GM23338 (cell line): ENCODE results near the gene FBLN1. TPM values are rescaled to one million over a fixed set of nuclear protein-coding genes. Genes with fewer than 3 reads are reported as not detected.

ENCODE experiments used
- ATAC-seq: fragments of 200-7000 bp; cut with Tn5 transposase; 3 replicates; pipeline ENCODE4 v1.9.1; 2020
- DNase-seq: peaks from one replicate; pipeline ENCODE4 v3.0.0-alpha.2; 2015; ENCODE audit warnings: low spot score
- H2AFZ ChIP-seq: fragments of 200-600 bp; sonication (generic); 2 replicates; pipeline ENCODE4 v1.8.0; 2016; ENCODE audit warnings: antibody characterized with exemption, mild to moderate bottlenecking, moderate library complexity
- H3F3A ChIP-seq: fragments of 200-600 bp; sonication (generic); replicated peaks from 2 replicates; pipeline ENCODE4 v1.8.0; 2017; ENCODE audit warnings: antibody characterized with exemption, mixed run types, low read depth
- H3K27ac ChIP-seq: fragments of 200-600 bp; sonication (generic); 2 replicates; pipeline ENCODE4 v1.6.1; 2016; ENCODE audit warnings: low read depth
- H3K27me3 ChIP-seq: fragments of 200-600 bp; sonication (generic); 2 replicates; pipeline ENCODE4 v1.8.0; 2016; ENCODE audit warnings: mild to moderate bottlenecking, mixed run types, moderate library complexity; ENCODE audit not compliant: insufficient read depth
- H3K36me3 ChIP-seq: fragments of 200-600 bp; sonication (generic); 2 replicates; pipeline ENCODE4 v1.8.0; 2016; ENCODE audit warnings: mild to moderate bottlenecking; ENCODE audit not compliant: insufficient read depth
- H3K4me1 ChIP-seq: fragments of 200-600 bp; sonication (generic); 2 replicates; pipeline ENCODE4 v1.8.0; 2016; ENCODE audit warnings: mild to moderate bottlenecking, moderate library complexity; ENCODE audit not compliant: insufficient read depth
- H3K4me2 ChIP-seq: fragments of 200-600 bp; sonication (generic); 2 replicates; pipeline ENCODE4 v1.7.1; 2017; ENCODE audit warnings: mixed run types
- H3K4me3 ChIP-seq: fragments of 200-600 bp; sonication (generic); 2 replicates; pipeline ENCODE4 v1.6.1; 2016; ENCODE audit warnings: mixed run types
- H3K79me2 ChIP-seq: fragments of 200-600 bp; sonication (generic); replicated peaks from 2 replicates; pipeline ENCODE4 v1.8.0; 2017; ENCODE audit warnings: mild to moderate bottlenecking; ENCODE audit not compliant: insufficient read depth
- H3K9me2 ChIP-seq: fragments of 200-600 bp; sonication (generic); 2 replicates; pipeline ENCODE4 v1.8.0; 2017; ENCODE audit not compliant: insufficient read depth
- H4K20me1 ChIP-seq: fragments of 200-600 bp; sonication (generic); replicated peaks from 2 replicates; pipeline ENCODE4 v1.8.0; 2017; ENCODE audit warnings: mild to moderate bottlenecking; ENCODE audit not compliant: insufficient read depth
- H3K27ac Mint-ChIP-seq: 2 replicates; pipeline ENCODE4 v1.8.0; 2020; ENCODE audit warnings: inconsistent platforms, mild to moderate bottlenecking, moderate library complexity, mixed read lengths
- H3K27me3 Mint-ChIP-seq: 3 replicates; pipeline ENCODE4 v1.8.0; 2022; ENCODE audit warnings: low read depth, mild to moderate bottlenecking, moderate library complexity, mixed read lengths, inconsistent platforms; ENCODE audit not compliant: insufficient read depth, poor library complexity
- H3K36me3 Mint-ChIP-seq: 3 replicates; pipeline ENCODE4 v1.8.0; 2021; ENCODE audit warnings: low read depth, mild to moderate bottlenecking, inconsistent platforms, moderate library complexity, mixed read lengths
- H3K4me1 Mint-ChIP-seq: 3 replicates; pipeline ENCODE4 v1.8.0; 2020; ENCODE audit warnings: mild to moderate bottlenecking, inconsistent platforms, mixed read lengths
- H3K4me3 Mint-ChIP-seq: 3 replicates; pipeline ENCODE4 v1.8.0; 2021; ENCODE audit warnings: moderate library complexity, mild to moderate bottlenecking, inconsistent platforms, mixed read lengths
- H3K9me3 Mint-ChIP-seq: 3 replicates; pipeline ENCODE4 v1.8.0; 2020; ENCODE audit warnings: moderate library complexity, mild to moderate bottlenecking, inconsistent platforms, mixed read lengths
- CREB1 ChIP-seq: fragments of 250-450 bp; sonication (Bioruptor Pico); IDR thresholded peaks from 2 replicates; pipeline ENCODE4 v1.5.0; 2020; ENCODE audit warnings: low read depth, mild to moderate bottlenecking, moderate library complexity
- CTCF ChIP-seq, 2 experiments: fragments of 200-600 bp in 1 of 2; sonication (generic) in 1 of 2; conservative IDR thresholded peaks; 2 replicates each; pipeline versions ENCODE4 v1.5.1 to v1.6.1; 2016 to 2017; ENCODE audit warnings: antibody characterized with exemption in 2 of 2, low read depth in 2 of 2, mild to moderate bottlenecking in 2 of 2, moderate library complexity in 1 of 2
- ETS1 ChIP-seq: IDR thresholded peaks from 2 replicates; pipeline ENCODE4 v1.6.1; 2016; ENCODE audit warnings: antibody characterized with exemption
- EZH2 ChIP-seq: fragments of 200-600 bp; sonication (generic); IDR thresholded peaks from one replicate; pipeline ENCODE4 v1.8.0; 2017; ENCODE audit warnings: antibody characterized with exemption, mild to moderate bottlenecking, low read depth; ENCODE audit not compliant: unreplicated experiment
- EZH2phosphoT487 ChIP-seq: fragments of 200-600 bp; sonication (generic); IDR thresholded peaks from one replicate; pipeline ENCODE4 v1.8.1; 2018; ENCODE audit warnings: antibody characterized with exemption; ENCODE audit not compliant: unreplicated experiment
- JUNB ChIP-seq: IDR thresholded peaks from one replicate; pipeline ENCODE4 v1.6.1; 2016; ENCODE audit warnings: antibody characterized with exemption; ENCODE audit not compliant: unreplicated experiment
- NANOG ChIP-seq: IDR thresholded peaks from 2 replicates; pipeline ENCODE4 v1.6.1; 2016; ENCODE audit warnings: antibody characterized with exemption, borderline replicate concordance
- POLR2AphosphoS5 ChIP-seq: IDR thresholded peaks from 2 replicates; pipeline ENCODE4 v1.6.1; 2016; ENCODE audit warnings: antibody characterized with exemption, low read depth
- REST ChIP-seq: IDR thresholded peaks from one replicate; pipeline ENCODE4 v1.6.1; 2018; ENCODE audit warnings: antibody characterized with exemption; ENCODE audit not compliant: unreplicated experiment
- STAT1 ChIP-seq: IDR thresholded peaks from one replicate; pipeline ENCODE4 v1.6.1; 2016; ENCODE audit warnings: antibody characterized with exemption; ENCODE audit not compliant: unreplicated experiment
- ZNF114 ChIP-seq: fragments of 250-450 bp; sonication (Bioruptor Pico); IDR thresholded peaks from 2 replicates; pipeline ENCODE4 v1.5.0; 2020; ENCODE audit warnings: mild to moderate bottlenecking, moderate library complexity
- ZNF331 ChIP-seq: fragments of 250-450 bp; sonication (Bioruptor Pico); IDR thresholded peaks from 2 replicates; pipeline ENCODE4 v1.5.0; 2020; ENCODE audit warnings: low read depth, mild to moderate bottlenecking, moderate library complexity
- ZNF462 ChIP-seq: fragments of 250-450 bp; sonication (Bioruptor Pico); IDR thresholded peaks from 2 replicates; pipeline ENCODE4 v1.5.0; 2020; ENCODE audit warnings: mild to moderate bottlenecking, moderate library complexity
- polyA plus RNA-seq: library from polyadenylated mRNA; unstranded; fragments of >200 nt; fragmentation: Nextera tagmentation; extraction: Ambion mirVana; gene quantifications from 2 replicates; pipeline ENCODE4 v1.2.1, GENCODE V29; 2016
- total RNA-seq: library from RNA; depleted of rRNA; stranded (reverse); fragments of >200 nt; shearing (Covaris generic); gene quantifications from 2 replicates; pipeline ENCODE4 v1.2.3, GENCODE V29; 2014

FBLN1 gene
- total and polyA plus RNA-seq, 2 experiments from 2014 or later, result 90.1 to 137 TPM

- H3K4me1 Mint-ChIP-seq, result peaks cover 53% of the 10 kb centered on the region
Measured at GRCh38 chr22:45515676-45516075, 13.0 kb downstream of the FBLN1 start.

More at GRCh38 chr22:45515676-45516075, 13.0 kb downstream of the FBLN1 start:
- Mint-ChIP-seq H3K9me3 (no peaks in the 10 kb centered on the region), H3K27ac (peak overlapping the region; percentile 19; the same call in 1 of the 2 replicates), H3K36me3 (peaks cover 18% of the 10 kb centered on the region; the same call in 2 of the 3 replicates), H3K27me3 (peaks cover 19% of the 10 kb centered on the region), H3K4me3 (no peak overlapping the region)
- Histone ChIP-seq H3K79me2 (peaks cover 66% of the 10 kb centered on the region), H3K36me3 (0 out of 2 replicates have a peak, but pooled peaks cover 4% of the 10 kb centered on the region), H3K4me1 (peaks cover 9% of the 10 kb centered on the region; the same call in 1 of the 2 replicates), H3K27me3 (no peaks in the 10 kb centered on the region), H3K4me3 (no peak overlapping the region), H2AFZ (no peak overlapping the region), H4K20me1 (peaks cover 26% of the 10 kb centered on the region), H3K9me2 (no peaks in the 10 kb centered on the region), H3K27ac (peak overlapping the region; percentile 50), H3K4me2 (no peak overlapping the region), H3F3A (no peaks in the 10 kb centered on the region)
- DNase-seq (no peak), ATAC-seq (no peak)
- TF ChIP-seq ZNF462 (CRISPR knock-in tag), result no peak
- no peak for TF ChIP-seq CTCF (conservative IDR thresholded peaks at IDR 0.05; ENCODE audit: low read depth in 2 of 2)
- TF ChIP-seq STAT1, result no peak
- no peak for TF ChIP-seq JUNB
- no peak for TF ChIP-seq ZNF114
- TF ChIP-seq POLR2AphosphoS5, result no peak
- no peak for TF ChIP-seq ZNF331 (CRISPR knock-in tag)
- no peak for TF ChIP-seq REST
- no peak for TF ChIP-seq EZH2
- TF ChIP-seq NANOG, result no peak
- no peak for TF ChIP-seq CREB1 (CRISPR knock-in tag)
- no peak for TF ChIP-seq EZH2phosphoT487
- no peak for TF ChIP-seq ETS1
